GM21529 (cell line): ENCODE measurements around the gene CRADD.

ENCODE experiments used
- ATAC-seq: cut with Tn5 transposase; IDR thresholded peaks from one replicate; pipeline ENCODE4 v1.9.1; 2021; ENCODE audit not compliant: unreplicated experiment

Gene CRADD

GRCh38 chr12:93892423-93893268, 215.5 kb downstream of the CRADD start:
- no peak for ATAC-seq

GRCh38 chr12:93894391-93895088, 217.4 kb downstream of the CRADD start:
- ATAC-seq = no peak

DNA sequence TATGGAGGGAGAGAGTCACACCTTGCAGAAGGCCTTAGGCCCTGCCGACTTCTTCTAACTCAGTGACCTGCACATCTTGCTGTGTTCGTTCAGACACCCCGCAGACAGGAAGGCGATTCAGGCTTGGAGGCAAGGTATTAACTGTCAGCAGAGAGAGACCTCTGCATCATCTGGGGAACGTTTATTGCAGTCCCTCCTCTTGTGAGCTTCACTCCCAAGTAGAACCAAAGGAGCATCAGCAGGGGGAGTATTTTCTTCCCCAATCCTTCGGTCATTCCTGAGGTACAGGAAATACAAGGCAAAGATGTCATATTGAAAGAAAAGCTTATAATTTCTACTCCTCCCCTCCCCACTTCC, 217.9 kb downstream of the CRADD start:
- ATAC-seq = no peak

DNA sequence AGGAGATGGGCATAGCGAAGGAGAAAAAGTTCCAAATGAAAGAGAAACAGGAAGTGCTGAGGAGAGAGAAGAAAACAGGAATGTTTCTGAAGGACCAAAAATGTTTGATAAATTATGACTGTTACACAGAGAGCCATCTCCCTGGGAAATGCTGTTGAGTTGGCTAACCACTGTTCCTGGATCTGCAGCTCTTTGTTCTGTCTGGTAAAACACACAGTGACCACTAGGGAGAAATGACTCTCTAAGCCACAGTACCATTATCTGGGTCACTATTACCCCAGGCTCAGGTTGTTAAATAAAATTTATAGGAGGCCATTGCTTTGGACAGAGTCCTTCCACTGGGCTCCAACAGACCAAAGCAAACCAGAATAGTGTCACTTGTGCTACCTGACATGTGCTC, 219.3 kb downstream of the CRADD start:
- ATAC-seq = no peak

DNA sequence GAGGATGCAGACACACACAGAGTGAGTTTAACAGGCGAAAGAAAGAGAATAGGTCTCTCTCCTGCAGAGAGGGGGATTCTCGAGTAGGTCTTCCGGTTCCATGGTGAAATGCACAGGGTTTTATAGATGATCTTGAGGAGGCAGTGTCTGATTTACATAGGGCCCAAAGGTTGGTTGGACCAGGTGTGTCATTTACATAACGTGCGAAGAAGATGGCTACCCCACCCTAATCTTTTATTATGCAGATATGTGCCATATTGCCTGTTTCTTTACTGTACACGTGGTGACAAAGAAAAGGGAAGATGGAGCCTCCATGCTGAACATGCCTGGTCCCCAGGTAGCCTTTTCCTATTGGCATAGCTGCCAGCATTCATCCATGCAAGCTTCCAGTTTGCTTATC, 219.8 kb downstream of the CRADD start:
- ATAC-seq = no peak

DNA sequence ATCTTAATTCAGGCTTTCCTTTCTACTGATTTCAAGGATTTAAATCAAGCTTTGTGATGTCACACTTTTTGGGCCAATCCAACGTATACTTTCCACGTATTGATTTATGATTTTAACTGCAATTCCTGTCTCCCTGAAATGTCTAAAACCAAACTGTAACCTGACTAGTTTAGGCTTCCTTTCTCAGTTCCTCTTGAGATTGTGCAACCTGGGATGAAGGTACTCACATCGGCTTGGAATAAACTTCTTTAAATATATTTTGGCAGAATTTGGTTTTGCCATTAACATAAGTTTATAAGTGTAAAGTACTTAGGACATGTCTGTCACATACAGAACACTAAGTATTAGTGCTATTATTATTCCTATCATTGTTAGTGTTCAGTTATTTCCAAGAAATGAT, 224.6 kb downstream of the CRADD start:
- no peak for ATAC-seq

DNA sequence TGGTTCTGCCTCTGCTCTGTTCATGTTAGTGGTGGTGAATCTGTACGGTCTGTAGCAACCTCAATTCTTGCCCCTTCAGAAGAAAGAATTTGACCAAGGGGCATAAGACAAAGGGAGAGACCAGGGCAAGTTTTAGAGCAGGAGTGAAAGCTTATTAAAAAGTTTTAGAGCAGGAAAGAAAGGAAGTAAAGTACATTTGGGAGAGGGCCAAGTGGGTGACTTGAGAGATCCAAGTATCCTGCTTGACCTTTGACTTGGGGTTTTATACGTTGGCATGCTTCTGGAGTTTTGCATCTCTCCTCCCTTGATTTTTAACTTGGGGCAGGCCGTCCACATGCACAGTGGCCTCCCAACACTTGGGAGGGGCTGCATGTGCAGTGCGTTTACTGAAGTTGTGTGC, 225.0 kb downstream of the CRADD start:
- no peak for ATAC-seq

DNA sequence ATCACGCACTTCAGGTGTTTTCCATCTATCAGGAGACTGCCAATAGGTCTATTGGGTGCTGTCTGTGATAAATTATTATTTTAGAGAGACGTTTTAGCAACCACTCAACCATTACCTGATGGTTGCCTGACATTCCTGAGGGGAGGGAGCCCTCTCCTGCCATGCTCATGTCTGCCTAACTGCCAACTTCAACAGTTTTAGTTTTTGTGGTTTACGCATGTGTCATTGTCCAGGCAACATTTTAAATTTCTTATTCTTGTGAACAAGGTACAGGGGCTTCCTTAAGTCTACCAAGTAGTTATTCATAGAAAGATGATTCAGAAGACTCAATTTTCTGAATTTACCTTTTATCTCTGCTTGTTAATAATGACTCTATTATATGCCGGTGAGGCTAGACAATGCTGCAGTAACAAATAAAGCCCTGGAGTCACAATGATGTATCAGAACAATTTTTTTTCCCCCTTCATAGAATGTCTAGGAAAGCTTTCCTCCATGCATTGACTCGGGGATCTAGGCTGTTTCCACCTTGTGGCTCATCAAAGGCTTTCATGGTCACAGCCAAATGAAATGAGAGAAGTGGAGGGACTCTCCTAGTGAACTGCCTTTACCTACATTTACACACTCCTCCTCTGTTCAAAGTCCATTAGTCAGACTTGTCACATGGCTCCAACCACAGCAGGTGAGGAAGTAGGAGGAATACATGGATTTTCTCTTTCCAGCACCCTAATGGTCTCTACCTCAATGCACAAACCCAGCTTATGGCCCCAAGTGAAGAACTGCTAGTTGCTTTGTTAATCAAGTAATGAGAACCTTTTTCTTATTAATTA, 225.8 kb downstream of the CRADD start:
- no peak for ATAC-seq

DNA sequence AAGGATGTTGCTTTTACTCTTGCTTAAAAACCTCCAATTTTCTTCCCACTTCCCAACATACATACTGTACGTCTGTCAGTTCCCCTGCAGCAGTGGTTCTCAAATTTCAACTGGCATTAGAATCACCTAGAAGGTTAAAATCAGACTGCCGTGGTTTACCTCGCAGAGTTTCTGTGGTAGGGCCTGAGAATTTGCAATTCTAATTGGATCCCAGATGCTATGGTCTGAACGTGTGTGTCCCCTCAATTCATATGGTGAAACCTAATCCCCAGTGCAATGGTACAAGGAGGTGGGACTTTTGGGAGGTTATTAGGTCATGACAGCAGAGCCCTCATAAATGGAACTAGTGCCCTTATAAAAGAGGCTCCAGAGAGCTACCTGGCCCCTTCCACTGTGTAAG, 226.9 kb downstream of the CRADD start:
- no peak for ATAC-seq

DNA sequence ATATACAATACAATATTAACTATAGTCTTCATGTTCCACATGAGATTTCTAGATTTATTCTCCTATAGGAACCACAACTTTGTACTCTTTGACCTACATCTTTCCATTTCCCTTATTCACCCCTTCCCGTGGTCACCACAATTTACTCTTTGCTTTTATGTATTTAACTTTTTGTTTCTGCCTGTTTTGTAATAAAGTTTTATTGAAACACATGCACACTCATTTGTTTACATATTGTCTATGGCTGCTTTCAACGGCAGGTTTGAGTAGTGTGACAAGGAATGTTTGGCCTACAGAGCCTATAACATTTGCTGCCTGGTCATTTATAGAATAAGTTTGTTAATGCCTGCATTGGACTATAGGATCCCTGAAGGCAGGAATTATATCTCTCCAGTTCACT, 231.1 kb downstream of the CRADD start:
- ATAC-seq = no peak

- no peak for ATAC-seq
Observed at GRCh38 chr12:93908846-93909567, 231.8 kb downstream of the CRADD start.

- no peak for ATAC-seq
Observed at GRCh38 chr12:93911396-93911795, 234.2 kb downstream of the CRADD start.

DNA sequence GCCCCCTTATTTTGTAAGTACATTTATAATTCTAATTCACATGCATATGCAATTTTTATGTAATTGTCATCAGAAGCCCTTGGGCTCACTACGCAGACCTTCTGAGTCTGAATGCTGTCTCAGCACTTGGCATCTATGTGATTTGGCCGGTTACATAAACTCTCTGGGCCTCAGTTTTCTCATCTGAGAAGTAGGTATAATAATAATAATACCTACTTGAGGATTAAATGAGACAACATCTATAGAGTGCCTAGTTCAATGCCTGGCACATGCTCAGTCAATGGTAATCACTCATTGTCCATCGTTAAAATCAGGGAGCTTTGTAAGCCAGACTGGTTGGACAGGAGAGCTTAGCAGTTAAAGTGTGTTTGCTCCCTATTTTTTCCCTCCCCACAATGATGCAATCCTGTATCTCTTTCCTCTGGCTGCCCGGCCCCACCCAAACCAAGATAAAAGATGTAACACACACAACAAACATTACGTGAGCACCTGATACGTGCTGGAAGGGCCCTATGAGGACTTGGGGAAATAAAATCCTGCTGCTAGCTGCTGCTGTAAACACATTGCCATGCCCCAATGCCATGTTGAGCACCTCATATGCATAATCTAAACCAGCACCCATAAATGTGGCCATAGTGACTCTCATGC, 235.0 kb downstream of the CRADD start:
- no peak for ATAC-seq

GRCh38 chr12:93913845-93914244, 236.7 kb downstream of the CRADD start:
- ATAC-seq = no peak

GRCh38 chr12:93914281-93914680, 237.1 kb downstream of the CRADD start:
- ATAC-seq = no peak

DNA sequence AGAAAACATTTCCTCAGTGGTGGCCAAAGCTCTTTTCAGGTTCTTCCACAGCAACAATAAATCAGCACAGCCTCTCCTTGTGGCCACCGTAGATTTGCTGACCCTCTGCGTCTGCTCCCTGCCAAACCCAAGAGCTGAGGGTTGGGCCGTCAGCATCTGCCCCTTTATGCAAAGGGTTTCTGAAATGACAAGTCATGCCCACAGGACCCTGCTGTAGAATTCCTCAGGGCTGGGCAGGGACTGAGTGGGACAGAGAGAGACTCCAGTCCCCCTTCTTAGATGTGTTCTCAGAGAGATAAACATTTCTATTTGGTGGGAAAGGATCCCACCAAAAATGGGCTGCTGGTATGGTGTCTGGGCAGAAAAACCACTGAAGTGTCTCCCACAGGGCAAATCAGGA, 238.2 kb downstream of the CRADD start:
- no peak for ATAC-seq

GRCh38 chr12:93916402-93916801, 239.2 kb downstream of the CRADD start:
- ATAC-seq = no peak

GRCh38 chr12:93918262-93918661, 241.1 kb downstream of the CRADD start:
- ATAC-seq = no peak

DNA sequence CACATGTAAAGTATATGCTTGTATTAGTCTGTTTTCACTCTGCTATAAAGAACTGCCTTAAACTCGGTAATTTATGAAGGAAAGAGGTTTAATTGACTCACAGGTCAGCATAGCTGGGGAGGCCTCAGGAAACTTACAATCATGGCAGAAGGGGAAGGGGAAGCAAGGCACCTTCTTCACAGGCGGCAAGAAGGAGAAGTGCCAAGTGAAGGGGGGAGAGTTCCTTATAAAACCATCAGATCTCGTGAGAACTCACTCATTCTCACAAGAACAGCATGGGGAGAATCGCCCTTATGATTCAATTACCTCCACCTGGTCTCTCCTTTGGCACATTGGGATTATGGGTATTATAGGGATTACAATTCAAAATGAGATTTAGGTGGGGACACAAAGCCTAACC, 241.7 kb downstream of the CRADD start:
- no peak for ATAC-seq

DNA sequence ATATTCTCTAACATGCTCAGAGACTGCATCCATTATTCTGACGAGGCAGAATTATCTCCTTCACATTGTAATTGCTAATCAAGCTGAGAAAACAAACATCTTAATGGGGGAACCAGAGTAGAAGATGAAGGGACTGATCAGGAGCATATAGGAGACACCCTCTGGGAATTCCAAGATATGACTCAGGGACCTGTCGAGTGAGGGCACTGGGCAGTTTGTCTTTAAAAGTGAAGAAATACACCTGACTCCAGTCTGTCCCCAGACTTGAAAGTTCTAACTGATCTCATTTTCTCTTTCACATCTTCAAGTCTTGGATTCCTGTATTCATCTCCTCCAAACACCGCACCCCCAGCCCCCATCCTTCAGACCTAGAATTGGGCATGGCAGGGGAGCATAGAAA, 244.3 kb downstream of the CRADD start:
- no peak for ATAC-seq

DNA sequence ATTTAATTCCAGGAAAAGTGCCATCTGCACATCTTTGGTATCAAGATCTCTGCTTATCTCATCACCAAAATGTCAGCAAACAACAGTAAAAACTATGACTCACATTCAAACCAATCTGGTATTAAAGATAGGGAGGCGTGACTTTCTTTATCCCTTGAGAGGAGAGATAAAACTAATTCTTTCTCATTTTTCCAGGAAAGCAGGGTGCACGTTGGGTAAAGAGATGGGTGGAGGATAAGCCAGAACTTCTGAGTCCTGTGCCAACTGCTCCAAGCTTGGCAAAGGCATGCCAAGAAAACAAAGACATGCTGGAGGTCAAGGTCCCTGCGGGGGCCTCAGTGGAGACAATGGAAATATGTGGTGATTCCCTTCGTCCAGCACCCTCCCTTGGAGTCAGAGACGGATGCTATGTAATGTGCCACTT, 245.4 kb downstream of the CRADD start:
- no peak for ATAC-seq
